NCI-H128 (cell line): ENCODE data around the gene PALM.
A peak's percentile ranks its signal among the peaks of the same experiment; 100 is the strongest.
"Not testable (repeated sequence)": the region's sequence is repeated elsewhere in the genome, so short reads cannot be mapped to it uniquely, and the experiment has no call there.

Experiments used
- DNase-seq: peaks from one replicate; lab custom pipeline; 2025; ENCODE audit not compliant: unreplicated experiment; lab: John Stamatoyannopoulos, UW

Gene PALM

GRCh38 chr19:678791-679388, 29.8 kb upstream of the PALM start:
- DNase-seq, result no peak

GRCh38 chr19:679418-680286, 29.1 kb upstream of the PALM start:
- DNase-seq, result no peak

- peak; percentile 82 for DNase-seq
Measured at GRCh38 chr19:680287-681028, 28.3 kb upstream of the PALM start.

DNA sequence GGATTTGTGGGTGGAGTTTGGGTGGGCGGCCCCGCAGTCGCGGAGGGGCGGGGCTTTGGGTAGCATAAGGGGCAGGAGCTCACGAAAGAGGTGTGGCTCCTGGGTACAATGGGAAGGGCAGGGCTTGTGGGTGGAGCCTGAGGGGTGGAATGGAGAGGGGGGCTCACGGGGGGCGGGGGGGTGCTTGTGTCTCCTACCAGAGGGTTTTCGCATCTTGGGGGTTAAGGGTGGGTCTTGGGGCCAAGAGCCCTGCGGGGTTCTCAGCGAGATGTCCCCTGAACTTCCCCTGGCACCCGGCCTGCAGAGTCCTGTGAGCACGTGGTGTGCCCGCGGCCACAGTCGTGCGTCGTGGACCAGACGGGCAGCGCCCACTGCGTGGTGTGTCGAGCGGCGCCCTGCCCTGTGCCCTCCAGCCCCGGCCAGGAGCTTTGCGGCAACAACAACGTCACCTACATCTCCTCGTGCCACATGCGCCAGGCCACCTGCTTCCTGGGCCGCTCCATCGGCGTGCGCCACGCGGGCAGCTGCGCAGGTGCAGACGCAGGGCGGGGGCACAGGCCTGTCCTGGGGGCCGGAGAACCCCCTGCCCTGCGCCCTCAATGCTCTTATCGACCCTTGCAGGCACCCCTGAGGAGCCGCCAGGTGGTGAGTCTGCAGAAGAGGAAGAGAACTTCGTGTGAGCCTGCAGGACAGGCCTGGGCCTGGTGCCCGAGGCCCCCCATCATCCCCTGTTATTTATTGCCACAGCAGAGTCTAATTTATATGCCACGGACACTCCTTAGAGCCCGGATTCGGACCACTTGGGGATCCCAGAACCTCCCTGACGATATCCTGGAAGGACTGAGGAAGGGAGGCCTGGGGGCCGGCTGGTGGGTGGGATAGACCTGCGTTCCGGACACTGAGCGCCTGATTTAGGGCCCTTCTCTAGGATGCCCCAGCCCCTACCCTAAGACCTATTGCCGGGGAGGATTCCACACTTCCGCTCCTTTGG, 27.4 kb upstream of the PALM start:
- DNase-seq, result no peak

DNA sequence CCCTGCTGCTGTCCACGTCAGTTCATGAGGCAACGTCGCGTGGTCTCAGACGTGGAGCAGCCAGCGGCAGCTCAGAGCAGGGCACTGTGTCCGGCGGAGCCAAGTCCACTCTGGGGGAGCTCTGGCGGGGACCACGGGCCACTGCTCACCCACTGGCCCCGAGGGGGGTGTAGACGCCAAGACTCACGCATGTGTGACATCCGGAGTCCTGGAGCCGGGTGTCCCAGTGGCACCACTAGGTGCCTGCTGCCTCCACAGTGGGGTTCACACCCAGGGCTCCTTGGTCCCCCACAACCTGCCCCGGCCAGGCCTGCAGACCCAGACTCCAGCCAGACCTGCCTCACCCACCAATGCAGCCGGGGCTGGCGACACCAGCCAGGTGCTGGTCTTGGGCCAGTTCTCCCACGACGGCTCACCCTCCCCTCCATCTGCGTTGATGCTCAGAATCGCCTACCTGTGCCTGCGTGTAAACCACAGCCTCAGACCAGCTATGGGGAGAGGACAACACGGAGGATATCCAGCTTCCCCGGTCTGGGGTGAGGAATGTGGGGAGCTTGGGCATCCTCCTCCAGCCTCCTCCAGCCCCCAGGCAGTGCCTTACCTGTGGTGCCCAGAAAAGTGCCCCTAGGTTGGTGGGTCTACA, 25.9 kb upstream of the PALM start:
- no peak for DNase-seq

DNA sequence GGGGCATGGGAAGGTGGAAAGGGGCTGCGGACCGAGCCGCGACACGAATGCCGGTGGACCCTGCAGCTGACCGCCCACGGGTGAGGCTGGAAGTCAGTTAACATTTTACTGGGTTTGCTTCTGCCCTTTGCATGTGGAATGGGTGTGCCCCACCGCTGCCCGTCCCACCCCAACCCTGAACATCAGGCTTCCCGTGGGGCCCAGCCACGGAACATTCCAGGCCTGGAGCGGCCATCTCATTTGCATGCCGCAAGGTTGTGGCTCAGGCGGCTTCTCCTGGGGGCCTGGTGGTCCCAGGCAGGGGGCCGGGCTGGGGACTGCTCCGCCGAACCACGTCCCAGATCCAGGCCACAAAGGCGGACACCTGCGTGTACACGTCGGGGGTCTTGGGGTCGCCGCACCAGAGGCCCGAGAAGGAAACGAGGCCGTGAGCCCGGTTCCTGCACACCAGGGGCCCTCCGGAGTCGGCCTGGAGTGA, 23.2 kb upstream of the PALM start:
- no peak for DNase-seq

DNA sequence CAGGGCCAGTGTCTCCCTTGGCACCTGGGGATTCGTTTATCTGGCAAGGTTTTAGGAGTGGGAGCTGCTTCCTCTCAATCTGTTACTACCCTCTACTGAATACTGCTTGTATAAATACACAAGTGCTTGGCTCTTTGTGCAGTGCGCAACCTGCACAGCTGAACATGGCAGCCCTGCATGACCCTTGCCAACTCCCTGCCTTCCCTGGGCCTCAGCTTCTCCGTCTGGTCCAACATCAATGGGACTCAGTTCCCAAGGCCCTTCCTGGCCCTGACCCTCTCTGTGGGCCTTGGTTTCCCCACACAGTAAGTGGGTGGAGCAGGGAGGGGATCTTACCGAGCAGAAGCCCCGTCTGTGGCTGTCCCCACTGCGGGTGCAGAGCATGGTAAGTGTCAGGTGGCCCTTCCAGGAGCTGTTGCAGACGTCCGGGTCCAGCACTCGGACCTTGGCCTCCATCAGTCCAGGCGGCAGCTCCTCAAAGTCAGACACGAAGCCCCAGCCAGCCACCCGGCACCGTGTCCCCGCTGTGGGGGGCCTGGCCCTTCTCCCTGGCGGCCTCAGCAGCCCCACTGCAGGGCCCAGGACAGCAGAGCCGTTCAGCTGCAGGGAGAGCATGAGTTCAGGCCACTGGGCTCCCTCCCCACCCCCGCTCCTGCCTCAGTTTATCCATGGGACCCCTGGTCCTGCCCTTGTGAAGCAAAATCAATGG, 22.0 kb upstream of the PALM start:
- DNase-seq, result no peak

DNA sequence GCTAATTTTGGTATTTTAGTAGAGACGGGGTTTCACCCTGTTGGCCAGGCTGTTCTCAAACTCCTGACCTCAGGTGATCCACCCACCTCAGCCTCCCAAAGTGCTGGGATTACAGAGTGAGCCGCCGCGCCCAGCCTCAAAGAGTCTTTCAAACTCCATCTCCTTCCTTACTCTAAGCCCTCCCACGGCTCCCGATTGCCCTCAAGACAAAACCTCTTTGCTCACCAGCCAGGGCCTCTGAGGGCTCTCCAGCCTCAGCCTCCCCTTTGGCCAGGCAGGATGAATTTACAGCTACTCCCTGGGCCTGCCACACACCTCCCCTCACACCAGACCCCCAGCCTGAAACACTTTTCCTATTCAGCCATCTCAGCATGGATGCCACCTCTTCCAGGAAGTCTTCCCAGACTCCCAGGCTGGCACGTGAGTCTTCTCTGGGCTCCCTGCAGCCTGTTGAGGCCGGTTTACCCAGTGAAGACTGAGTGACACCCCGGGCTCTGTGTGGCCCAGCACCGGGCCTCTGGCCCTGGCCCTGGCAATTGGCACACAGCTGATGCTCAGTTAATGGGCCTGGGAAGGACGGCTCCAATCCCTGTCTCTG, 21.1 kb upstream of the PALM start:
- DNase-seq, result no peak

- DNase-seq, result no peak
Measured at GRCh38 chr19:688214-688613, 20.5 kb upstream of the PALM start.

DNA sequence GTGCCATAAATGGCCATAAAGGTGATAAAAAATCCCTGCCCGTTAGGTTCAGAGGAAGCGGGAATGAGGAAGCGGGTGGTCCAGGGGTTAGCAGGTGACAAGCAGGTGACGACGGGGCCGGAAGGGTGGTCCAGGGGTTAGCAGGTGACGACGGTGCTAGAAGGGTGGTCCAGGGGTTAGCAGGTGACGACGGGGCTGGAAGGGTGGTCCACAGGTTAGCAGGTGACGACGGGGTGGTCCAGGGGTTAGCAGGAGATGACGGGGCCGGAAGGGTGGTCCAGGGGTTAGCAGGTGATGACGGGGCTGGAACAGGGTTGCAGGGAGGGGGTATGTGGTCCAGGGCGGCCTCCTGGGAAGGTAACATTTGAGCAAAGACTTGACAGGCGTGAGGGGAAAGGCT, 19.7 kb upstream of the PALM start:
- DNase-seq, result no peak

GRCh38 chr19:690203-690602, 18.5 kb upstream of the PALM start:
- DNase-seq, result no peak

GRCh38 chr19:694481-695351, 14.0 kb upstream of the PALM start:
- no peak for DNase-seq

- DNase-seq, result no peak
Measured at GRCh38 chr19:695352-695949, 13.3 kb upstream of the PALM start, which contains the start of gene PRSS57. PRSS57 (minus strand) TSS chr19:695452; CDS start chr19:695430, 22 bp downstream.

GRCh38 chr19:698529-698928, 10.2 kb upstream of the PALM start:
- not testable (repeated sequence) for DNase-seq

DNA sequence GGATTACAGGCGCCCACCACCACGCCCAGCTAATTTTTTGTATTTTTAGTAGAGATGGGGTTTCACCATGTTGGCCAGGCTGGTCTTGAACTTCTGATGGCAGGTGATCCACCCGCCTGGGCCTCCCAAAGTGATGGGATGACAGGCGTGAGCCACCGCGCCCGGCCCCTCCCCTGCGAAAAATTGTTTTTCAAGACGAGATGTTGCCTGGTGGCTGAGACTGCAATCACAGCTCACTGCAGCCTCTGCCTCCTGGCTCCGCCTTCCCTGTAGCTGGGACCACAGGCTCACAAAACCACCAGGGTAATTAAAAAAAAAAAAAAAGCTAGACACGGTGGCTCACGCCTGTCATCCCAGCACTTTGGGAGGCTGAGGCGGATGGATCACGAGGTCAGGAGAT, 8.8 kb upstream of the PALM start:
- not testable (repeated sequence) for DNase-seq

GRCh38 chr19:702847-703246, 5.9 kb upstream of the PALM start:
- not testable (repeated sequence) for DNase-seq

- DNase-seq, result no peak
Measured at GRCh38 chr19:703329-703650, 5.4 kb upstream of the PALM start.
